ENCODE measurements around the gene GRM7.

Gene GRM7

GRCh38 chr3:7620401-7620800 is 759.5 kb downstream of the GRM7 start:
- H3K27ac ChIP-seq (replicated peaks): no peak overlapping the region
- no peaks in the 10 kb centered on the region for H3K27me3 ChIP-seq (ENCODE audit: insufficient read depth, poor library complexity, severe bottlenecking)
- no peak for DNase-seq (ENCODE audit: low read depth in 1 of 2, low spot score in 1 of 2)
- no peak for TF ChIP-seq POLR2AphosphoS5 (IDR thresholded peaks at IDR 0.05; ENCODE audit: low read depth)
- no peak for TF ChIP-seq REST (IDR thresholded peaks at IDR 0.05; ENCODE audit: insufficient replicate concordance, low read depth)
- no peak for TF ChIP-seq GABPA (IDR thresholded peaks at IDR 0.05; ENCODE audit: low read depth)
- no peak for TF ChIP-seq SPI1 (IDR thresholded peaks at IDR 0.05; ENCODE audit: borderline replicate concordance, low read depth)
- TF ChIP-seq CTCF (IDR thresholded peaks at IDR 0.05; ENCODE audit: insufficient read depth, low read length): no peak
- H3K4me3 ChIP-seq (replicated peaks; ENCODE audit: insufficient read depth, low read length): no peak overlapping the region

- Histone ChIP-seq H3K4me3 (replicated peaks; ENCODE audit: insufficient read depth, low read length) (no peak overlapping the region), H3K27me3 (ENCODE audit: insufficient read depth, poor library complexity, severe bottlenecking) (no peaks in the 10 kb centered on the region), H3K27ac (replicated peaks) (no peak overlapping the region)
- no peak for DNase-seq (ENCODE audit: low read depth in 1 of 2, low spot score in 1 of 2)
- TF ChIP-seq REST (IDR thresholded peaks at IDR 0.05; ENCODE audit: insufficient replicate concordance, low read depth) (no peak), CTCF (IDR thresholded peaks at IDR 0.05; ENCODE audit: insufficient read depth, low read length) (no peak), POLR2AphosphoS5 (IDR thresholded peaks at IDR 0.05; ENCODE audit: low read depth) (no peak), GABPA (IDR thresholded peaks at IDR 0.05; ENCODE audit: low read depth) (no peak), SPI1 (IDR thresholded peaks at IDR 0.05; ENCODE audit: borderline replicate concordance, low read depth) (no peak)
These were observed 760.2 kb downstream of the GRM7 start for GRCh38 chr3:7621046-7621630.

GRCh38 chr3:7621651-7622050 is 760.7 kb downstream of the GRM7 start:
- no peak for DNase-seq (ENCODE audit: low read depth in 1 of 2, low spot score in 1 of 2)
- Histone ChIP-seq H3K27me3 (ENCODE audit: insufficient read depth, poor library complexity, severe bottlenecking) (no peaks in the 10 kb centered on the region), H3K4me3 (replicated peaks; ENCODE audit: insufficient read depth, low read length) (no peak overlapping the region), H3K27ac (replicated peaks) (no peak overlapping the region)
- no peak for TF ChIP-seq REST (IDR thresholded peaks at IDR 0.05; ENCODE audit: insufficient replicate concordance, low read depth)
- no peak for TF ChIP-seq POLR2AphosphoS5 (IDR thresholded peaks at IDR 0.05; ENCODE audit: low read depth)
- no peak for TF ChIP-seq CTCF (IDR thresholded peaks at IDR 0.05; ENCODE audit: insufficient read depth, low read length)
- no peak for TF ChIP-seq SPI1 (IDR thresholded peaks at IDR 0.05; ENCODE audit: borderline replicate concordance, low read depth)
- no peak for TF ChIP-seq GABPA (IDR thresholded peaks at IDR 0.05; ENCODE audit: low read depth)

Data from HL-60 (cell line).